ENCODE results near the gene ARL10. TPM values are rescaled to one million over a fixed set of nuclear protein-coding genes. Genes with fewer than 3 reads are reported as not detected.

The ARL10 gene
- total RNA-seq, 1 experiment from 2014 or later: 0.05 TPM

- Histone ChIP-seq H4K20me1 (ENCODE audit: insufficient read depth) (no peaks in the 10 kb centered on the region), H3K4me3 (replicated peaks in 1 of 2; ENCODE audit: low read depth in 1 of 2, low read length in 2 of 2) (no peak overlapping the region), H3K27me3 (ENCODE audit: insufficient read depth, low read length) (no peaks in the 10 kb centered on the region), H3K79me2 (ENCODE audit: insufficient read depth, low read length) (no peaks in the 10 kb centered on the region), H3K4me2 (ENCODE audit: low read length) (no peak overlapping the region), H3K36me3 (ENCODE audit: control insufficient read depth in 1 of 2, insufficient read depth in 2 of 2, low read length in 2 of 2) (no peaks in the 10 kb centered on the region), H3K9me2 (ENCODE audit: insufficient read depth) (no peaks in the 10 kb centered on the region), H3K27ac (ENCODE audit: low read depth, low read length) (no peak overlapping the region), H3K4me1 (ENCODE audit: control insufficient read depth in 1 of 2, insufficient read depth in 2 of 2, low read length in 2 of 2) (peaks cover 0 to 13% of the 10 kb centered on the region in 2 experiments; a peak in 2 of 4 replicates), H3K9me3 (ENCODE audit: control insufficient read depth in 1 of 2, insufficient read depth in 1 of 2, low read depth in 1 of 2, low read length in 2 of 2) (no peaks in the 10 kb centered on the region), H2AFZ (ENCODE audit: low read depth, low read length, poor library complexity, severe bottlenecking) (no peak overlapping the region), H3K9ac (ENCODE audit: low read length) (no peak overlapping the region)
- CTCF ChIA-PET: no interaction called here
- no TSS peak for BruUV-seq (replicated peaks)
- ATAC-seq (peak; percentile 68), DNase-seq (ENCODE audit: low read depth, low spot score) (no peak)
- RAD21 ChIA-PET (ENCODE audit: low non-redundant PET in 1 of 2, low total read pairs in 2 of 2, uncharacterized antibody in 2 of 2, unreplicated experiment in 2 of 2): no interaction called here
- POLR2A ChIA-PET: no interaction called here
- no peak for TF ChIP-seq ZFX (IDR thresholded peaks at IDR 0.05)
- TF ChIP-seq ELF1 (IDR thresholded peaks at IDR 0.05; ENCODE audit: borderline replicate concordance, low read depth): no peak
- no peak for TF ChIP-seq YY1 (IDR thresholded peaks at IDR 0.05; ENCODE audit: extremely low read depth, insufficient replicate concordance, low read depth, low read length)
- no peak for TF ChIP-seq CEBPB (IDR thresholded peaks at IDR 0.05; ENCODE audit: low read depth)
- TF ChIP-seq ZBTB33 (IDR thresholded peaks at IDR 0.05; ENCODE audit: extremely low read depth, insufficient replicate concordance, low read length): no peak
- TF ChIP-seq CTCF (IDR thresholded peaks at IDR 0.05 in 2 of 3, conservative IDR thresholded peaks at IDR 0.05 in 1 of 3; ENCODE audit: borderline replicate concordance in 1 of 3, insufficient read depth in 1 of 3, low read depth in 2 of 3, low read length in 2 of 3): 0 out of 6 replicates have a peak, but pooled peaks of 1 of the 3 experiments have one; percentile 13
- no peak for TF ChIP-seq JUND (IDR thresholded peaks at IDR 0.05)
- no peak for TF ChIP-seq FOSL1 (IDR thresholded peaks at IDR 0.05; ENCODE audit: low read depth)
- intact Hi-C loops (cut with micrococcal nuclease): no loop called here
These were observed 64.7 kb downstream of the ARL10 start for GRCh38 chr5:176429972-176430371.

MicroRNAs within 50 kb of the gene (microRNA counts, 767-probe panel; counts per million panel counts)
- not detected for microRNA hsa-miR-1271-5p

Small RNA genes within 50 kb of the gene (microRNA-seq; reads per million reads assigned to microRNA genes)
- not detected for gene MIR1271 (ENCODE audit: borderline number of aligned reads)

Other genes with a start within 250 kb of the ARL10 start
- 19.7 TPM for gene SIMC1, start 127.1 kb upstream of the ARL10 start, total RNA-seq (2021; ENCODE audit: unreplicated experiment)
- gene KIAA1191, start 3.7 kb upstream of the ARL10 start, total RNA-seq (2021; ENCODE audit: unreplicated experiment): 99.0 TPM
- 67.1 TPM for gene NOP16, start 23.1 kb downstream of the ARL10 start, total RNA-seq (2021; ENCODE audit: unreplicated experiment)
- 130 TPM for gene HIGD2A, start 23.3 kb downstream of the ARL10 start, total RNA-seq (2021; ENCODE audit: unreplicated experiment)
- gene CLTB, start 51.1 kb downstream of the ARL10 start, total RNA-seq (2021; ENCODE audit: unreplicated experiment): 58.6 TPM
- gene FAF2, start 82.9 kb downstream of the ARL10 start, total RNA-seq (2021; ENCODE audit: unreplicated experiment): 51.9 TPM
- gene RNF44, start 171.9 kb downstream of the ARL10 start, total RNA-seq (2021; ENCODE audit: unreplicated experiment): 58.4 TPM
- 0.10 TPM for gene CDHR2, start 183.9 kb downstream of the ARL10 start, total RNA-seq (2021; ENCODE audit: unreplicated experiment)
- gene GPRIN1, start 244.7 kb downstream of the ARL10 start, total RNA-seq (2021; ENCODE audit: unreplicated experiment): 14.2 TPM